ENCODE results near the gene HOXD11.

DNA sequence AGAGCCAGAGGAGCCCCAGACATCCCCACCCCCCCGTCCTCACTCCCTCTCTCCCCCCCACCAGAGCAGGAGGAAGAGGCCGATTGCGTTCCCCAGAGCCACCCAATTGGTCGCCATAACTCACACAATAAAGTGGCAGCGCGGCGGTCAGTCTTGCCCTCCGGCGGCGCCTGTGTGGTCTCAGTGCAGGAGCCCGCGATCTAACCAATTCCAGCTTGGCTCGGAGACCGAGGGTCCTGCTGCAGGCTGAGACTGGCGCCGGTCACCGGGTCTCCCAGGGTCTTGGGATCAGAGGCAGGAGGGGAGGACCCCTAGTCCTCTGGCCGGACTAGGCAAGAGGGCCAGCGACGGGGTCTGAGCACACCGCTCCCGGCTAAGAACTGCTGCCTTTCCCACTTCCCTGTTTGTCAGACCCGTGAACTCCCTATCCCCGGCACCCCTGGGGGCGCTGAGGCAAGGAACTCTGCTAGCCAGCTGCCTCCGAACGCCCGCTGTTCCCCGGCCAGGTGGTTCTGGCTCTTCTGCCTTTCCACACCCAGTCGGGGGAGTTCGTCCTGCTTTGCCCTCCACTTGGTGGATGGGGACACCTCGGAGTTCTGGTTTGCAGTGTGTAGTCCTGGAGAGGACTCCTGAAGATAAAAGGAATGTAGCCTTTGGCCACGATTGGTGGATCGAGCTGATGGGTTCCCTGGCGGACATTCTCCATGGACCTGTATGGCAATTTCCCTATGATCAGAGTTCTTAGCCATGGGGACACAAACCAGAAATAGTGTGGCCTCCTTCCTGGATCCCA lies 8.5 kb upstream of the HOXD11 start:
- TF ChIP-seq, protein P1, sequence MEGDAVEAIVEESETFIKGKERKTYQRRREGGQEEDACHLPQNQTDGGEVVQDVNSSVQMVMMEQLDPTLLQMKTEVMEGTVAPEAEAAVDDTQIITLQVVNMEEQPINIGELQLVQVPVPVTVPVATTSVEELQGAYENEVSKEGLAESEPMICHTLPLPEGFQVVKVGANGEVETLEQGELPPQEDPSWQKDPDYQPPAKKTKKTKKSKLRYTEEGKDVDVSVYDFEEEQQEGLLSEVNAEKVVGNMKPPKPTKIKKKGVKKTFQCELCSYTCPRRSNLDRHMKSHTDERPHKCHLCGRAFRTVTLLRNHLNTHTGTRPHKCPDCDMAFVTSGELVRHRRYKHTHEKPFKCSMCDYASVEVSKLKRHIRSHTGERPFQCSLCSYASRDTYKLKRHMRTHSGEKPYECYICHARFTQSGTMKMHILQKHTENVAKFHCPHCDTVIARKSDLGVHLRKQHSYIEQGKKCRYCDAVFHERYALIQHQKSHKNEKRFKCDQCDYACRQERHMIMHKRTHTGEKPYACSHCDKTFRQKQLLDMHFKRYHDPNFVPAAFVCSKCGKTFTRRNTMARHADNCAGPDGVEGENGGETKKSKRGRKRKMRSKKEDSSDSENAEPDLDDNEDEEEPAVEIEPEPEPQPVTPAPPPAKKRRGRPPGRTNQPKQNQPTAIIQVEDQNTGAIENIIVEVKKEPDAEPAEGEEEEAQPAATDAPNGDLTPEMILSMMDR (IDR thresholded peaks at IDR 0.05; ENCODE audit: low read depth, low read length, poor library complexity, severe bottlenecking), result no peak
- TF ChIP-seq EZH2phosphoT487 (IDR thresholded peaks at IDR 0.05; ENCODE audit: borderline replicate concordance, low read length), result no peak

Data from DOHH2 (cell line).